ENCODE measurements around the gene AP3B1. TPM values are rescaled to one million over a fixed set of nuclear protein-coding genes. Genes with fewer than 3 reads are reported as not detected.

Gene AP3B1
- total and polyA plus RNA-seq, 2 experiments from 2014 or later, result 32.1 to 46.3 TPM

GRCh38 chr5:77955577-77955976 lies 338.9 kb downstream of the AP3B1 start (continued):
- TF ChIP-seq ZNF462 (CRISPR knock-in tag; IDR thresholded peaks at IDR 0.05) (no peak), CREB1 (CRISPR knock-in tag; IDR thresholded peaks at IDR 0.05; ENCODE audit: low read depth) (no peak), EZH2 (IDR thresholded peaks at IDR 0.05; ENCODE audit: low read depth, unreplicated experiment) (no peak)

- no peaks in the 10 kb centered on the region for H3K9me3 Mint-ChIP-seq
- ATAC-seq (no peak), DNase-seq (ENCODE audit: low spot score) (no peak)
- no peak overlapping the region for H3K4me3 Mint-ChIP-seq
- H3K4me2 ChIP-seq, result no peak overlapping the region
- H2AFZ ChIP-seq, result no peak overlapping the region
- peaks cover 53% of the 10 kb centered on the region for H3K27me3 ChIP-seq (ENCODE audit: insufficient read depth)
- H3K4me1 Mint-ChIP-seq, result peaks cover 6% of the 10 kb centered on the region; the same call in 2 of the 3 replicates
- H3K27ac Mint-ChIP-seq, result no peak overlapping the region
- no peaks in the 10 kb centered on the region for H3K4me1 ChIP-seq (ENCODE audit: insufficient read depth)
- TF ChIP-seq CREB1 (CRISPR knock-in tag; IDR thresholded peaks at IDR 0.05; ENCODE audit: low read depth) (no peak), REST (IDR thresholded peaks at IDR 0.05; ENCODE audit: unreplicated experiment) (no peak), POLR2AphosphoS5 (IDR thresholded peaks at IDR 0.05; ENCODE audit: low read depth) (no peak), NANOG (IDR thresholded peaks at IDR 0.05; ENCODE audit: borderline replicate concordance) (no peak), JUNB (IDR thresholded peaks at IDR 0.05; ENCODE audit: unreplicated experiment) (no peak), CTCF (conservative IDR thresholded peaks at IDR 0.05; ENCODE audit: low read depth in 2 of 2) (no peak), ZNF114 (CRISPR knock-in tag; IDR thresholded peaks at IDR 0.05) (no peak)
- peaks cover 48% of the 10 kb centered on the region for H3K27me3 Mint-ChIP-seq (ENCODE audit: insufficient read depth, low read depth, poor library complexity)
- H3F3A ChIP-seq (replicated peaks; ENCODE audit: low read depth), result no peaks in the 10 kb centered on the region
- no peaks in the 10 kb centered on the region for H3K9me2 ChIP-seq (ENCODE audit: insufficient read depth)
- no peaks in the 10 kb centered on the region for H4K20me1 ChIP-seq (replicated peaks; ENCODE audit: insufficient read depth)
- no peaks in the 10 kb centered on the region for H3K36me3 Mint-ChIP-seq (ENCODE audit: low read depth)
- H3K27ac ChIP-seq (ENCODE audit: low read depth), result no peak overlapping the region
- no peaks in the 10 kb centered on the region for H3K79me2 ChIP-seq (replicated peaks; ENCODE audit: insufficient read depth)
- no peak overlapping the region for H3K4me3 ChIP-seq
- no peaks in the 10 kb centered on the region for H3K36me3 ChIP-seq (ENCODE audit: insufficient read depth)
These were observed 341.1 kb downstream of the AP3B1 start for GRCh38 chr5:77953374-77953773.

Data from GM23338 (cell line).